ENCODE data around the gene PRDX5.
"Not testable (repeated sequence)": the region's sequence is repeated elsewhere in the genome, so short reads cannot be mapped to it uniquely, and the experiment has no call there.

PRDX5 gene

GRCh38 chr11:64315667-64316526, 2.0 kb upstream of the PRDX5 start:
- no CpG with 5 or more reads among the region's 25 CpGs for WGBS, 2 donors (ENCODE audit: extremely low coverage in 2 of 2, insufficient read length in 2 of 2, insufficient replicate concordance in 1 of 2)
- H3K23ac ChIP-seq (ENCODE audit: low read depth, low read length, poor library complexity): peak overlapping the region; percentile 3
- H3K4me2 ChIP-seq (ENCODE audit: insufficient read depth, low read length, poor library complexity, severe bottlenecking); H2BK12ac ChIP-seq (ENCODE audit: low read length); H3K9me3 ChIP-seq (replicated peaks in 1 of 2; ENCODE audit: control insufficient read depth in 2 of 2, insufficient read depth in 1 of 2, low read depth in 1 of 2, low read length in 2 of 2); H3K9ac ChIP-seq (ENCODE audit: low read depth, low read length, poor library complexity); H2BK5ac ChIP-seq (ENCODE audit: low read length); H4K91ac ChIP-seq (ENCODE audit: low read depth, low read length, poor library complexity); H3K27ac ChIP-seq (replicated peaks; ENCODE audit: low read length); H4K8ac ChIP-seq (ENCODE audit: low read depth, low read length); DNase-seq (ENCODE audit: low spot score); H3K18ac ChIP-seq (ENCODE audit: low read length); H2AFZ ChIP-seq (ENCODE audit: low read length); H3K27me3 ChIP-seq (ENCODE audit: control insufficient read depth in 3 of 3, insufficient read depth in 3 of 3, low read depth in 1 of 3, low read length in 3 of 3); H2BK15ac ChIP-seq (ENCODE audit: low read length); H3K14ac ChIP-seq (ENCODE audit: low read length); H3K4ac ChIP-seq (ENCODE audit: low read length); H2BK120ac ChIP-seq (ENCODE audit: low read depth, low read length): not testable (repeated sequence)
- H3K79me1 ChIP-seq (ENCODE audit: low read depth, low read length): peaks cover 25% of the 10 kb centered on the region
- H3K4me3 ChIP-seq (ENCODE audit: low read length in 2 of 2): peak overlapping the region in 1 of 2 donors; percentile 72
- H2AK5ac ChIP-seq (ENCODE audit: low read depth, low read length): peak overlapping the region; percentile 5
- peaks cover 5 to 11% of the 10 kb centered on the region in 2 donors for H3K4me1 ChIP-seq (ENCODE audit: control insufficient read depth in 2 of 2, insufficient read depth in 1 of 2, low read depth in 1 of 2, low read length in 2 of 2)
- H3K36me3 ChIP-seq (replicated peaks in 1 of 2; ENCODE audit: control insufficient read depth in 2 of 2, insufficient read depth in 2 of 2, low read length in 2 of 2): peaks cover 14 to 29% of the 10 kb centered on the region in 2 donors

GRCh38 chr11:64316672-64317324, 1.1 kb upstream of the PRDX5 start:
- no peak overlapping the region for H4K8ac ChIP-seq (ENCODE audit: low read depth, low read length)
- peak overlapping the region; percentile 75 for H3K14ac ChIP-seq (ENCODE audit: low read length)
- H3K4me3 ChIP-seq (ENCODE audit: low read length in 2 of 2): peak overlapping the region; percentile 72 to 95
- peak overlapping the region; percentile 72 for H3K27ac ChIP-seq (replicated peaks; ENCODE audit: low read length)
- no CpG with 5 or more reads among the region's 32 CpGs for WGBS, 2 donors (ENCODE audit: extremely low coverage in 2 of 2, insufficient read length in 2 of 2, insufficient replicate concordance in 1 of 2)
- H3K9ac ChIP-seq (ENCODE audit: low read depth, low read length, poor library complexity): peak overlapping the region; percentile 97
- H2BK5ac ChIP-seq (ENCODE audit: low read length): peak overlapping the region; percentile 61
- H3K79me1 ChIP-seq (ENCODE audit: low read depth, low read length): peaks cover 25% of the 10 kb centered on the region
- H2AFZ ChIP-seq (ENCODE audit: low read length): peak overlapping the region; percentile 77
- peak overlapping the region; percentile 62 for H2BK15ac ChIP-seq (ENCODE audit: low read length)
- H3K4me1 ChIP-seq (ENCODE audit: control insufficient read depth in 2 of 2, insufficient read depth in 1 of 2, low read depth in 1 of 2, low read length in 2 of 2): peaks cover 5 to 11% of the 10 kb centered on the region in 2 donors
- peak overlapping the region; percentile 92 for H3K4me2 ChIP-seq (ENCODE audit: insufficient read depth, low read length, poor library complexity, severe bottlenecking)
- no peak overlapping the region for H2BK120ac ChIP-seq (ENCODE audit: low read depth, low read length)
- no peaks in the 10 kb centered on the region for H3K27me3 ChIP-seq (ENCODE audit: control insufficient read depth in 3 of 3, insufficient read depth in 3 of 3, low read depth in 1 of 3, low read length in 3 of 3)
- no peak for DNase-seq (ENCODE audit: low spot score)
- H2AK5ac ChIP-seq (ENCODE audit: low read depth, low read length): peak overlapping the region; percentile 91
- H3K9me3 ChIP-seq (replicated peaks in 1 of 2; ENCODE audit: control insufficient read depth in 2 of 2, insufficient read depth in 1 of 2, low read depth in 1 of 2, low read length in 2 of 2): peaks cover 0 to 2% of the 10 kb centered on the region in 2 donors
- peak overlapping the region; percentile 53 for H4K91ac ChIP-seq (ENCODE audit: low read depth, low read length, poor library complexity)
- H3K4ac ChIP-seq (ENCODE audit: low read length): no peak overlapping the region
- peaks cover 18 to 33% of the 10 kb centered on the region in 2 donors for H3K36me3 ChIP-seq (replicated peaks in 1 of 2; ENCODE audit: control insufficient read depth in 2 of 2, insufficient read depth in 2 of 2, low read length in 2 of 2)
- no peak overlapping the region for H2BK12ac ChIP-seq (ENCODE audit: low read length)
- peak overlapping the region; percentile 96 for H3K23ac ChIP-seq (ENCODE audit: low read depth, low read length, poor library complexity)
- peak overlapping the region; percentile 95 for H3K18ac ChIP-seq (ENCODE audit: low read length)

- peak within 1 kb of the TSS; percentile 77 for H2AFZ ChIP-seq (ENCODE audit: low read length)
- peak within 1 kb of the TSS; percentile 75 for H3K14ac ChIP-seq (ENCODE audit: low read length)
- H2AK5ac ChIP-seq (ENCODE audit: low read depth, low read length): peak within 1 kb of the TSS; percentile 94
- H4K91ac ChIP-seq (ENCODE audit: low read depth, low read length, poor library complexity): peak within 1 kb of the TSS; percentile 53
- H3K4me3 ChIP-seq (ENCODE audit: low read length in 2 of 2): peak within 1 kb of the TSS; percentile 72 to 95
- H3K27me3 ChIP-seq (ENCODE audit: control insufficient read depth in 3 of 3, insufficient read depth in 3 of 3, low read depth in 1 of 3, low read length in 3 of 3): no peaks in the 10 kb centered on the region
- peak within 1 kb of the TSS; percentile 92 for H3K4me2 ChIP-seq (ENCODE audit: insufficient read depth, low read length, poor library complexity, severe bottlenecking)
- no peak within 1 kb of the TSS for H2BK12ac ChIP-seq (ENCODE audit: low read length)
- peak within 1 kb of the TSS; percentile 98 for H3K23ac ChIP-seq (ENCODE audit: low read depth, low read length, poor library complexity)
- peak within 1 kb of the TSS; percentile 98 for H2BK5ac ChIP-seq (ENCODE audit: low read length)
- peak within 1 kb of the TSS; percentile 97 for H3K18ac ChIP-seq (ENCODE audit: low read length)
- H3K79me1 ChIP-seq (ENCODE audit: low read depth, low read length): peaks cover 25% of the 10 kb centered on the region
- peak within 1 kb of the TSS; percentile 97 for H3K9ac ChIP-seq (ENCODE audit: low read depth, low read length, poor library complexity)
- peaks cover 18 to 38% of the 10 kb centered on the region in 2 donors for H3K36me3 ChIP-seq (replicated peaks in 1 of 2; ENCODE audit: control insufficient read depth in 2 of 2, insufficient read depth in 2 of 2, low read length in 2 of 2)
- peak; percentile 91 for DNase-seq (ENCODE audit: low spot score)
- no CpG with 5 or more reads among the region's 43 CpGs for WGBS, 2 donors (ENCODE audit: extremely low coverage in 2 of 2, insufficient read length in 2 of 2, insufficient replicate concordance in 1 of 2)
- H4K8ac ChIP-seq (ENCODE audit: low read depth, low read length): peak within 1 kb of the TSS; percentile 92
- H3K4me1 ChIP-seq (ENCODE audit: control insufficient read depth in 2 of 2, insufficient read depth in 1 of 2, low read depth in 1 of 2, low read length in 2 of 2): peaks cover 5 to 12% of the 10 kb centered on the region in 2 donors
- H3K9me3 ChIP-seq (replicated peaks in 1 of 2; ENCODE audit: control insufficient read depth in 2 of 2, insufficient read depth in 1 of 2, low read depth in 1 of 2, low read length in 2 of 2): peaks cover 0 to 2% of the 10 kb centered on the region in 2 donors
- peak within 1 kb of the TSS; percentile 66 for H3K4ac ChIP-seq (ENCODE audit: low read length)
- peak within 1 kb of the TSS; percentile 75 for H2BK15ac ChIP-seq (ENCODE audit: low read length)
- H3K27ac ChIP-seq (replicated peaks; ENCODE audit: low read length): peak within 1 kb of the TSS; percentile 95
- peak within 1 kb of the TSS; percentile 31 for H2BK120ac ChIP-seq (ENCODE audit: low read depth, low read length)
These were observed 478 bp upstream of the PRDX5 start, which contains the start of gene TRMT112 for GRCh38 chr11:64317325-64317960. TSS of gene TRMT112 (minus strand) at chr11:64317559. CDS start at chr11:64317526, 33 bp downstream.

Data from neuronal stem cell (in vitro differentiated cells).